GM21619 (cell line): ENCODE data around the gene SLC39A7.

Experiments used
- ATAC-seq: cut with Tn5 transposase; IDR thresholded peaks from one replicate; pipeline ENCODE4 v1.9.1; 2021; ENCODE audit not compliant: unreplicated experiment

SLC39A7 gene, protein sequence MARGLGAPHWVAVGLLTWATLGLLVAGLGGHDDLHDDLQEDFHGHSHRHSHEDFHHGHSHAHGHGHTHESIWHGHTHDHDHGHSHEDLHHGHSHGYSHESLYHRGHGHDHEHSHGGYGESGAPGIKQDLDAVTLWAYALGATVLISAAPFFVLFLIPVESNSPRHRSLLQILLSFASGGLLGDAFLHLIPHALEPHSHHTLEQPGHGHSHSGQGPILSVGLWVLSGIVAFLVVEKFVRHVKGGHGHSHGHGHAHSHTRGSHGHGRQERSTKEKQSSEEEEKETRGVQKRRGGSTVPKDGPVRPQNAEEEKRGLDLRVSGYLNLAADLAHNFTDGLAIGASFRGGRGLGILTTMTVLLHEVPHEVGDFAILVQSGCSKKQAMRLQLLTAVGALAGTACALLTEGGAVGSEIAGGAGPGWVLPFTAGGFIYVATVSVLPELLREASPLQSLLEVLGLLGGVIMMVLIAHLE

DNA sequence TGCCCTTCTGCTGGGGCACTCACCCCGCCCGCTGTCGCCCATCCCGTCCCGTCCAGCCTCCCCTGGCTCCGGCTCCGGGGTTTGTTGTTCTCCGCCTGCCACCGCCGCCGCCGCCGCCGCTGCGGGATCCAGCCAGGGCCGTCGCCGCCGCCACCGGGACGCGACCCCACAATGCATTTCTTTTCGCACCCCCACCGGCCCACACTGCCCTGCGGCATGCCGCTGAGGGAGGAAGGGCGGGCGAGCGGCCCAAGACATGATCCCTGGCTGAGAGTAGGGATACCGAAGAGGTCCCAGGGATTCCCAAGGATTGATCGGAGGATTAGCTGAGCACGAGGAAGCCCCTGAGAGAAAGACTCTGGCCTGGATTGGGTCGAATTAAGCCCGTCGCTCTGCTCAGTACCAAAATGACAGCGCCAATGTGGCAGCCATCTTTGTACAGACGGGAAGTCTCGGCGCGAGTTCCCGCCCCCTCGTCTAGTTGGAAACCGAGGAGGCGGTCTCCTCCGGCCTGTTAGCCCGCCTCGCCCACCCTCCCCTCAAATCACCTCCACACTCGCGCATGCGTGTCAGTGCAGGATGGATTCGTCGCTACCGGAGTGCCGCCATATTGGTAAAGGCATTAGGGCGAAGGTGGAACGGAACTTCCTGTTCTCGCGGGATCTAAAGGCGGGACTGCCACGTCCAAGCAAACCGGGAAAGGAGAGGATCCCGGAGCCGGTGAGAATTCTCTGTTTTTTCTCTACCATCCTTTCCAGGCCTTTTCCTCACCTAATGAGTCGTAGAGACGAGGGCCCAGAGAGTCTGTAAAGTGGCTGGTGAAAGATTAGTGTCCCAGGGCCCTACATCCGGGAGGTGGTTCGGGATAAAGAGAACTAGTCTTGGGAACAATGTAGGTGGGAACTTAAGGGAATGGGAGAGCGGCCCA lies at the start of gene SLC39A7, which contains the start of gene RXRB:
Gene SLC39A7, plus strand, starts transcription at position 649 of the 928 bp plus-strand sequence. CDS start 379 bp downstream, outside the sequence.
Gene RXRB, minus strand, starts transcription at position 447 of the 928 bp plus-strand sequence. Its CDS starts 189 bp downstream, at position 258.
- ATAC-seq, result peak; percentile 41

DNA sequence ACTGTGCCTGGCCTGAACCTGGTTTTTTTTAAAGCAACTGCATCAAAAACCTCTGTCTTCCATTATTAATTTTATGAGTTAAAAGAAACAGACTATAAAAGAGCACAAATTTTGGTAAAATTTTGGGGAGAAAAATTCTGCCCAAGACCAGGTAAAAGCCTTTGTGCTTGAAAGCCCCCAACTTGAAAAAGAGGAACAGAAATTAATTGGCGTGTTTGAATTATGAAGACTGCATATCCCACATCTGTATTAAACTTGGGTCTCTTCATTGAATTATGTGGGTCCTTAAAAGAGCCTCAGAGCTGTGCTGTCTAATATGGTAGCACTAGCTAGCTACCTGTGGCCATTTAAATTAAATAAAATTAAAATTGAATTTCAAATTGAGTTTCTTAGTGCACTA lies 49.6 kb upstream of the SLC39A7 start:
- ATAC-seq, result no peak

DNA sequence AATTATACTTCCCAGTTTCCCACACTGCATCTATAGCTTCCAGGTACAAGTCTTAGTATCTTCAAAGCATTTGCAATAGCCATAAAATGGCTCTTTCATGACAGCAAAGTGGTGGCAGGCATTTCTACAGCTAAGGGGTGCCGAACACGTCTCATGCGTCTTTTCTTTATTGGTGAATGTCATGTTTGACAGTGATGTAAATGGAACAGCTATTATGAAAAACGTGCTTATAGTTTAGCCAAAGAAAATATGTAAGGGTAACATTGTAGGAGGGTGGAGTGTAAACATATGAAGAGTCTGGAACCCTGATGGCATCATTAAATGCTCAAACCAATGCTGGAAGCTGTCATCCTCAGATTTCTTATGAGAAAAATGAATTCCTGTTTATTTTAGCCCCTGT lies 46.3 kb upstream of the SLC39A7 start:
- ATAC-seq, result no peak

DNA sequence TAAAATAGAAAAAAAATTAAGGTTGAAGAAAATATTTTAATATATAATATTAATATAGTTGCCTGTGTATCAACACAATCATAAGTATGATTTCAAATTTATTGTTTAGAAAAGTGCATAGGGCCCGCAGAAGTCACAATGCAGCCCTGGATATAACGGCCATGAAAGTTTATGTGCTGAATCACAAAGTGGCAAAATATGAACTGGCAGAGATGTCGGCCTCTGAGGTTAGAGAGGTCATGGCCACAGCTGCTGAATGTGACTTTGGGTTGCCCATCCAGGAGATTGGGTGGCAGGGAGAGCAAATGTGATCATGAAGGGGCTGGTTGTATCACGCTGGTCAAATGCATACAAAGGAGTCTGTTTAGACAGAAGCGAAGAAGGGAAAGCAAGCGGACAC lies 44.1 kb upstream of the SLC39A7 start:
- ATAC-seq, result no peak

DNA sequence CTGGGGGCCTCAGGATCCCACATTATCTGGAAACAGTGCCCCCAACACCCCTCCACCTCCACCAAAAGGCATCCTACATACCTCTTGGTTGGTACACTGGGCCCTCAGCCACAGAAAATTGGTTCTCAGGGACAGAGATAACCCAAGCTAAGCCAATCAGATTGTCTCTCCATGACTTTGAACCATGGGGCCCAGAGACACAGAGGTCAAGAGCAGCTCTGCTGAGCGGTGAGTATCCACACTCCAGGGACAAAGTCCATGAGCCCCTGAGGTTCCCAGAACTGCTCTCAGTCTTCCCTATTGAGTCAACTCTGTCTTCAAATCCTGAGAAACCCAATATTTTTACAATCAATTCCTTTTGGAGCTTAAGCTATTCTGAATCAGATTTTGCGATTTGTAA lies 43.7 kb upstream of the SLC39A7 start:
- ATAC-seq, result no peak

DNA sequence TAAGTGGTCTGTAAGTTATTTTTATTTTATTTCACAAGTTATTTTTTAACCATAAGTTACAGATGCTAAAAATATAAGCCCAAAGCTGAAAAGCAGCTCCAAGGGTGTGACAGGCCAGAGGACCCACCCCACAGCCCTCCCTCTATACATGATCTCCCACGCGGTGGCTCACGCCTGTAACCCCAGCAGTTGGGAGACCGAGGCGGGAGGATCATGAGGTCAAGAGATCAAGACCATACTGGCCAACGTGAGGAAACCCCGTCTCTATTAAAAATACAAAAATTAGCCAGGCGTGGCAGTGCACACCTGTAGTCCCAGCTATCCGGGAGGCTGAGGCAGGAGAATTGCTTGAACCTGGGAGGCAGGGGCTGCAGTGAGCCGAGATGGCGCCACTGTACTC lies 40.6 kb upstream of the SLC39A7 start:
- no peak for ATAC-seq

DNA sequence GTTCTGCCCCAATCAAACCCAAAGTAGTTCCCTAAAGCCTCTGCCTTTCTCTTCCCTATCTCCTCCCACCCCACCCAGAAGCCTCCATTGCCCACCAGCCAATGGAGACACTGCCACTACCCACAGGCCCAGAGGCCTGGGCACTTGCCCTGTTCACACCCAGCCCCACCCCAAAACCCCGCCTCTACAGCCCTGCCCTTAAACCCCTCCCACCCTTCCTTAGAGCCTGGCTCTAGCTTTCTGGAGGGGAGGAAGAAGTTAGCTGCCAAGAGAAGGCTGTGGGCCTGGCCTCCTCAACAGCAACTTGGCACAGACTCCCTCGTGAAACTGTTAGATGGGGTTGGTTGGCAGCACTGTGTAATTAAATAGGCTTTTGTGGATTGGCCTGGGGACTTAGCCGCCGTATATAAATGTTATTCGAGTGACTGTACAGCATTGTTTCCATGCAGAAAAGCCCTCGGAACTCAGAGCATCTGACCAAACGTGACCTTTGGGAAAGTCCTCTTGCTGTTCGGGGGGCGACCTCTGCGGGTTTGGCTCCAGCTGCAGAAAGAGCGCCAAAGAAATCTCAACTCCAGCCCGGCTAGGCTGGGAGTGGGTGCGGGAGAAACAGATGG lies 39.8 kb upstream of the SLC39A7 start:
- no peak for ATAC-seq

DNA sequence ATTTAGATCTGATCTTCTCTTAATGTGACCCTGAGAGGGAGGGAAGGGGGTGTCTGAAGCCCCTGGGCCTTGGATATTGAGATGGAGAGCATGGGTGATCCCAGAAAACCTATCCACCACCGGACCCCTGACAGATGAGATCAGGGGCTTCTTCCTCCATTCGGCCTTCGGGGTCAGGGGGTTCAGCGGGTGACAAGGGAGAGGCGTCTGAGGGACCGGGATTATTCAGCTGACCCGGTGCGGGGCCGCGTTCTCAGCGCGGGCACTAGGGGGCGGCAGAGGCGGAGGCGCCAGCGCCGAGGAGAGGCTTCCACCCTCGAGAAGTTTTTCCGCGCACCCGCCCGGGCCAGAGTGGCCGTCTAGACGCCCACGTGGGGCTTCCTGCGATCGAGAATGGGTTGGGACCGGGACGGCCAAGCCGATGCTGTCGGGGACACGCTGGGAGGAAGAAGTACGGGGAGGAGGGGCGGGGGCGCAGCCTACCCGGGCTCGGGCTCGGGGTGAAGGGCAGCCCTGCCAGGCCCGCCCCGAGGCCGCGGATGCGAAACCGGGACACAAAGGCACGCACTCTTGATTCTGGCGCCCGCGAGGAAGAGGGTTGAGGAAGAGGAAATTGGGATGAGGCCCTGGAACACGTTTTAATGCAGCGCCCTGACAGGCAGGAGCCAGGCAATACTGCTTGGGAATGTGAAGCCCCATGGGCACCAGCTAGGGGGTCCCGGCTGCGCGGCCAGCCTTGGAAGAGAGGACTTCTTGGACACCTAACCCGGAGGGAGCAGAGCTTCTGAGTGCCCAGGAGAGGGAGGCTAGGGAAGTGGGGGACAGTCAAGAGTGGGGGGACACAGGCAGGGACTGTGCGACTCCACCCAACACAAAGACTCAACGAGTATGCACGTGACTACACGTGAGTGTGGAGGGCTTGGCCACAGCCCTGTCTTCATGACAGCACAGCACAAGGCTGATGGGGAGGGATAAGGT lies 39.0 kb upstream of the SLC39A7 start:
- ATAC-seq, result no peak

DNA sequence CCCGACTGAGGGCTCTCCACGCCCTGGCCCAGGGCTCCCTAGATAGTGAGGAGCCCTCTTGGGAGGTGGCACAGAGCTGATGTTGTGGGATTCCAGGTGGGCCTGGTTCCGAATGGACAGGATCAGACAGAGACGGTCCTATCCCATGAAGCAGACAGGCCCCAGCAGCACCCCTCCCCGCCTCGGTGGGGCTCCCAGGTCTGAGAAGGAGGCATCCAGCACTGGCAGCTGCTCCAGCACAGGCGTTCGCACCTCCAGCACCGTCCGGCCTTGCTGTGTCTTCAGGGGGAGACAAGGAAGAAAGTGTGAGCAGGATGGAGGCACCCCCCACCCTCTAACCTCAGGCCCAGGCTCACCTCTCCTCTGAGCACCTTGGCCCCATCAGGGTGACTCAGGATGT lies 37.1 kb upstream of the SLC39A7 start:
- no peak for ATAC-seq

DNA sequence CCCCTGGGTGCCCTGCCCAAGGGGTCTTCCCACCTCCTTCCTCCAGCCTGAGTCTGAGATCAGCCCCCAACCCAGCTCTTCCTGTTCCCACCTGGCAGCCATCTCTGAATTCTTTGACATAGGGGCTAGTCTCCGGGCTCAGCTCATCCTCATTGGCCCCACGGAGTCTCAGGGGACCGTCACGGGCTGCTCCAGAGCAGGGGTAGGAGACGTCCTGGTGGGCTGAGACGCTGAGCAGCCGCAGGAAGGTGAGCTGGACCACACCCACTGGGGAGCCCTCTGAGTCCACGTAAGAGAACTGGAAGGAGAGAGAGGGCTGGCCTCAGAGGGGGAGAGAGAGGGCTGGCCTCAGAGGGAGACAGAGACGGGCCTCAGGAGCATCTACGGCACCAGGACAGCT lies 36.5 kb upstream of the SLC39A7 start:
- ATAC-seq, result no peak

DNA sequence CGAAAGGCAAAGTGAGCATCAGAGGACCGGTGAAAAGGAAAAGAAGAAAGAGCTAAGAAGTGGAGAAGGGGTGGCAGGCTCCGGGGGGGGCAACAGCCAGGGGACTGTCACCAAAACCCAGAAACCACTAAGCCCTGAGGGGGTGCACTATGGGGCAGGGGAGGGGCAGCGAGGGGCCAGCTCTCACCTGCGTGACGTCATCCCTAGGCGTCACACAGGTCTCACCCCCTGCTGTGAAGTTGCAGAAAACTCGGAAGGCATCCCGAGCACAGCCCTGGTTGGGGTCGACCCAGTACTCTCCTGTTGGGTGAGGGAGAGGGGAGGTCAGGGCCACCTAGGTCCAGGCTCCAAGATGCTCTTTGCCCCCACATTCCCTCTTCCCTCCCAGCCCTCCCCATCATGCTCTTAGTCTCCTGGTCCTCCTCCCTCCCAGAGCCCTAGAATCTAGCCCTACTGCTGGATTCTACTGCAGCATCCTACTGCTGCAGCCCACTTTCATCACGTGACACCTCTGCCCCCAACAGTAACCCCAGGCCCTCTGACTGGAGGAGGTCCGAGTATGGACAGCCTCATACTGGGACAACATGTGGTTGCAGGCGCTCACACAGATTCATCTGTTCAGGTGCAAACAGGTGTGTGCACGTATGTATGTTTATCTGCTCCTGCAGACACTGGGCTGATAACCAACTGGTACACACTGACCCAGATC lies 35.8 kb upstream of the SLC39A7 start:
- ATAC-seq, result no peak

DNA sequence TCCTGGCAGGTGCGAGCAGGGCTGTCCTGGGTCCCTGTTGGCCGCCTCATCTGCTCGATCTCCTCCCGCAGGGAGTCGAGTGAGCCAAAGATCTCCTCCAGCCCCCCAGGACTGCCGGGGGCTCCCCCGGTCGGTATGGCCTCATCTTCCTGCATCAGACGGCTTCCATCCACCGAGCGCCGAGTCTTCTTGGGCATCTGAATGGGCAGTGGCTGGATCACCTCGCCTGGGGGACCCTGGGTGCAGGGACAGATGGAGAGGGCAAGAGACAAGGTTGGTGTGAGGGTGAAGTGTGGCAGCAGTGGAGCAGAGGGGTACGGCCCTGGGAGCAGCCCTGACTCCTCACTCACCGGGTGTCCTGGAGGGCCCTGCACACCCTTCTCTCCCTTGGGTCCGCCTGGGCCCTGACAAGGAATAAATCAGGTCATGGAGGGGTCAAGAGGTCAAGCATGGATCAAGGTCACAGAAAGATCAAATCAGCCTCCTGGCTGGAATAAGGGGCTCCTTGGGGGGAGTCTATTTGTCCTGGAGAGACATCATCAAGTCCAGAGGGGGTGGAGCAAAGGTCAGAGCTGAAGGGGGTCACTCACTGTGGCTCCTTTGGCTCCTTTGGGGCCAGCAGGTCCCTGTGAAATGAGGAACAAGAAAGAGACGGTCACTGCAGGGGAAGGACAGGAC lies 34.9 kb upstream of the SLC39A7 start:
- no peak for ATAC-seq

DNA sequence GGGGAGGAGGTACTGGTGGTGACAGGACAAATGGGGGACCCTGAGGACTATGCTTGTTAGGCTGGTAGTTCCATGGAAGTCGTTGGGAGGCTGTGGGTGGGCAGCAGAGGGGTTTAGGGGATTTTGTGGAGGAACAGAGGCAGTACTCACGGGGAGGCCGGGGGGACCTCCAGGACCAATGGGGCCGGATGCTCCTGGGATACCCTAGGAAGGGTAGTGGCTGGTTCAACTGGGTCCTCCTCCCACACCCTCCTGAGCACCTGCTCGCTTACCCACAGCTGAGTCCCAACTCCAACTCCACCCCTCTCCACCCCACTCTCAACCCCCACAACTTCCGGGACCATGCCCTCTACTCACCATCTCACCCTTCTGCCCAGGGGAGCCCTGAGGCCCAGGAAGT lies 34.3 kb upstream of the SLC39A7 start:
- ATAC-seq, result no peak

DNA sequence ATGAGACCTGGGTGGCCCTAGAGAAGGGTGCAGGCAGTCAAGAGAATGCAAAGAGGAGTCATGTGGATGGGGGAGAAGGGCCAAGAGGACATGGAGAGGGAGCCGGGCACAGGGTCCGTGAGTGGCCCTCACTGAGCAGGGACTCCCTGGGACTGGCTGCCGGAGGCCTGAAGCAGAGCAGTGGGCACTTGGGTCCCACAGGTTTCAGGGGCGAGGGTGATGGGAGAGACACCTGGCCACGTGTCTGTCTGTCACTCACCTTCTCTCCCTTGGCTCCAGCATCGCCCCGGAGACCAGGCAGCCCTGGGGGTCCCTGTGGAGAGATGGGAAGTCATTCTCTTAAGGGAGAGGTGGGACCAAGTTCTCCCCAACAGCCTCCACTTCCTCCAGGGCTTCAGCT lies 33.9 kb upstream of the SLC39A7 start:
- no peak for ATAC-seq

DNA sequence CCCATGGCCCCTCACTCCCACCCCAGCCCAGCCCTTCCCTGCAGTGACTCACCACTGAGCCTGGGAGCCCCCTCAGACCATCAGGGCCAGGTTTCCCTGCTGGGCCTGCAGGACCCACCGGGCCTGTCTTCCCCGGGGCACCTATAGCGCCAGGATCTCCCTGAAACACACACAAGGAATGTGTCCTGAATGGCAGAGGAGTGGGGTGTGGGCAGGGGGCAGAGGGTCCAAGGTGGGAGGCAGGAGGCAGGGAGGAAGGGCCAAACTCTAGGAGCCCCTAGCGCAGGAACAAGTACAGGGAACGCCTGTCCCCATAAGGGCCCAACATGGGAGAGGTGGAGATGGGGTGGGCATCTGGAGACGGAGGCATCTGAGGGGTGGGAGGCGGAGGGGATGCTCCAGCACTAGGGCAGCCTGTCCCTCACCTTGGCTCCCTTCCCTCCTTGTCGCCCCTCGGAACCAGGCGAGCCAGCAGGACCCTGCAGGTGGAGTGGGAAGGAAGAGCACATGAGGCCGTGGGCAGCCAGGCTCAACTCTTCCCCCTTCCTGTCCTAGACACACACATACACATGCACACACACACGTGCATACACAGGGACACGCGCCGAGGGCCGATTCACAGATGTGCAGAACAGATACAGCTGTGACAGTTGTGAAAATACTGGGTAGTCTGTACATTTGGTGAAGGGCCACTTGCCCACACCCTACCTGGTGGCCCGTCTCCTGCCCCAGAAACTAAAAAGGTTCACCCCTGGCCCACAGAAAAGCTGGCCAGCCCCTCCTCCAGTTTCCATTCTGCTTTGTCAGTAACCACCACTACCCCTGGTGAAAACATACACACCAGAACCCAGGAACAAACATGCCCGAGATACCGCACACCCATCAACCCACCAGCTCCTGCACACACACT lies 33.0 kb upstream of the SLC39A7 start:
- ATAC-seq, result no peak

DNA sequence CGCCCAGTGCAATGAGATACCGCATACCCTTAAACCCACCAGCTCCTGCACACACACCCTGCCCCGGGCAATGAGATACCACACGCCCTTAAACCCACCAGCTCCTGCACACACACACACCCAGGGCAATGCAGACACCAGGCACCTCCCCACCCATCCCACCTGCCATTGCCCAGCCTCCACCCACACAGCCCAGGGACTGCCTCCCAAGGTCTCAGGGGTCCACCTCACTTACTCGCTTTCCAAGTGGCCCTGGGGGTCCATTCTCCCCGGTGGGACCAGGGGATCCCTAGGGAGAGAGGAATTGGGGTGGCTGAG lies 32.4 kb upstream of the SLC39A7 start:
- no peak for ATAC-seq

DNA sequence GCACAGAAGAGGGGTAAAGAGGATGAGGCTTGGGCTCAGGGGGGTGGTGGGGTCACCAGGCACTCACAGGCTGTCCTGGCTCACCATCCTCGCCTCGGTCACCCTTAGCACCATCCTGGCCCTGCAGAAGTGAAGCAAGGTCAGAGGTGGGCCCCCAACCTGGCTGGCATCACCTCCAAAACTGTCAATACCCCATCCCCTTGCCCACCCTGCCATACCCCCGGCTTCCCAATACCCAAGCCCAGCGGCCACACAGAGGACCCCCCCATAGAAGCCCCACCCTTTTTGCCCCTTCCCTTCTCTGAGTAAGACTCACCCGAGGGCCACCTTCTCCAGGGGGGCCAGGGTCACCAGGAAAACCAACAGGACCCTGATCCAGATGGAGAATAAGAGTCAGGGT lies 32.0 kb upstream of the SLC39A7 start:
- no peak for ATAC-seq
